GM23248 (cell line): Measurements from ENCODE around the gene CAPRIN2.

ENCODE experiments used
- EZH2 ChIP-seq: fragments of 200-600 bp; sonication (generic); IDR thresholded peaks from 2 replicates; pipeline ENCODE4 v1.6.1; 2018; ENCODE audit warnings: antibody characterized with exemption, mild to moderate bottlenecking; ENCODE audit not compliant: insufficient read depth, poor library complexity, severe bottlenecking
- EZH2phosphoT487 ChIP-seq: fragments of 200-600 bp; sonication (generic); IDR thresholded peaks from 2 replicates; pipeline ENCODE4 v1.6.1; 2018; ENCODE audit warnings: antibody characterized with exemption, moderate library complexity, mild to moderate bottlenecking, low read depth; ENCODE audit not compliant: insufficient read depth

DNA sequence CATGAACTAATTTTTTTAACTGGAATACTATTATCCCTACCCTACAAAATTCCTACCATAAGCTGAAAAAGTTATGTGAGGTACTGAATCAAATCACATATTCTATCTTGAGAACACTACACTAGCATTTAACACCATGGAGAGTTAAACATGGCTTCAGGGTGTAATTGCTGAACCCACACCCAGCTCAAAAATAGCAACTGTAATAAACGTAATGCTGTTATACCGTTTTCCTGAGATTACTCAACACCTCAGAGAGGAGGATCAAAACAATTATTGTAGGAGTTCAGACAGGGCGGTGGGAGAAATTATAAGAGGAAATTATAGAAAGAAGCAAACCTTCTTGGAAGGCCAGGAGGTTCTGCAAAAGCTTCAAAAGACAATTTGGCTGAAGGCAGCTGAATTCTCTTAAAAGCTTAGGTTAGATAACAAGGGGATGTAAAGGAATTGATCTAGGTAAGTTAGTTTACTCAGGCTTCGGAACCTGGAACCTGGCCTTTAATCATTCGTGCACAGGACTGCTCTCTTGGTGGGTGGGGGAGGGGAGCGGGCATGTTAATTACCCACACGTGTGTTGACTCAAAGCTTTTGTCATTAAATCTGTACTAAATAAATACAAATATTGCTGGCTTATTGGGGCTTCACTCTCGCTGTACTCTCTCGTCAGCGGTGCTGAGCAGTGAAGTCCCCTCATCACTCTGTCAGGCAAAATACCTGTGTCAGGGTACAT lies 47.0 kb downstream of the CAPRIN2 start:
- TF ChIP-seq EZH2 (no peak), EZH2phosphoT487 (no peak)
